ENCODE data around the gene SPINK1.
"Not testable (repeated sequence)": the region's sequence is repeated elsewhere in the genome, so short reads cannot be mapped to it uniquely, and the experiment has no call there.

Gene SPINK1

DNA sequence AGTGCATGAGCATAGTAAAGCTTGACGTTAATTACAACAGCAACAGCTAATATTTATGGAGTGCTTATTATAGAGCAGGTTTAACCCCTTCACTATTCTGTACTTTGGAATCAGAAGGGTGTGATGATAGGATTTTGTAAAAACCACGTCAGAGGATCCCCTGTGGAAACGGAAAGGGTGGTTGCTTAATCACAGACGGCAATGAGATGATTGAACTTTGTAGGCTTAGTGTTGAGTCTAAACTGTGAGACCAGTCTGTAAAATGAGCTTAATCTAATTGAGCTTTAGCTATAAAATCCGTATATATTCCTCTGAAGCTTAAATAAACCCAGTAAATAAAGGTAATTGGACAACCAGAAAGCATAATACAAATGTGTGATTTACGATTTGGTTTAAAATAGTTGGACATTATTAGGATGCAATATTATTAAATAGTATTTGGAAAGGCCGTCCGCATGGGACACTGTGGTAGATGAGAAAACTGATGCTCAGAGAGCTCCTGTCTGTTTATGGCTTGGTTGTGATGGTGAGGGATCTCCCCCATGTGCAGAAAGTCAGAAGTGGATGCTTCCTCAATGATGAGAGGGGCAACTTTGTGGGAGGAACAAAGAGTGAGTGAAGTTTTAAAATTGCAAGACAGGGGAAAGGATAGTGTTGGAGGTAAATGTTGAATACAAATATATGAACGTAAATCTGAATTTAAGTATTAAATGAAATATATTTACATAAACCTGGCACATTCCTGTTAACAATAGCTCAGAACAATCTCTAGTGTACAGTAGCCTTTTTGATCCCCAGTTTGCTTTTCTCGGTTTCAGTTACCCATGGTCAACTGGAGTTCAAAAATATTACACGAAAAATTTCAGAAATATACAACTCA is 23.7 kb upstream of the SPINK1 start:
- DNase-seq (ENCODE audit: low read depth in 2 of 3, low spot score in 2 of 3): no peak

- no peak for DNase-seq (ENCODE audit: low read depth in 2 of 3, low spot score in 2 of 3)
Measured at GRCh38 chr5:147854331-147854730, 22.9 kb upstream of the SPINK1 start.

- DNase-seq (ENCODE audit: low read depth in 2 of 3, low spot score in 2 of 3): no peak
Measured at GRCh38 chr5:147853372-147853987, 22.0 kb upstream of the SPINK1 start.

GRCh38 chr5:147852365-147852764 is 20.9 kb upstream of the SPINK1 start:
- DNase-seq (ENCODE audit: low read depth in 2 of 3, low spot score in 2 of 3): no peak

GRCh38 chr5:147851578-147851977 is 20.1 kb upstream of the SPINK1 start:
- DNase-seq (ENCODE audit: low read depth in 2 of 3, low spot score in 2 of 3): no peak

GRCh38 chr5:147849226-147849625 is 17.8 kb upstream of the SPINK1 start:
- DNase-seq (ENCODE audit: low read depth in 2 of 3, low spot score in 2 of 3): no peak

DNA sequence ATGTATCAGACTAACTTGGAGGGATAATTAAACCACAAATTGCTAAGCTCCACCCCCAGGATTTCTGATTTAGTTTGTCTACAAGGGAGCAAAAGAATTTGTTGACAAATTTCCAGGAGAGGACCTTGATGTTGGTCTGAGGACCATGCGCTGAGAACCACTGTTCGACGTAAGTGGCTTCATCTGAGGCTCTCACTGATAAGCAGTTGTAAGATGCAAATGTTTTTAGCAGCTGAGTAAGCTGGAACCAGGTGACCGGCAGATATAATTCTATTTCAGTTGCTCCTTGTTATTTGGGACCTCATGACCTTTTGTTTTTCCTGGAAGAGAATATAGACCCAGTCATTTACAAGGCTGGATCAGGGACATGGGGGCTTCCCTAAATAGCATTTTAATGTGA is 14.1 kb upstream of the SPINK1 start:
- DNase-seq (ENCODE audit: low read depth in 2 of 3, low spot score in 2 of 3): no peak

DNA sequence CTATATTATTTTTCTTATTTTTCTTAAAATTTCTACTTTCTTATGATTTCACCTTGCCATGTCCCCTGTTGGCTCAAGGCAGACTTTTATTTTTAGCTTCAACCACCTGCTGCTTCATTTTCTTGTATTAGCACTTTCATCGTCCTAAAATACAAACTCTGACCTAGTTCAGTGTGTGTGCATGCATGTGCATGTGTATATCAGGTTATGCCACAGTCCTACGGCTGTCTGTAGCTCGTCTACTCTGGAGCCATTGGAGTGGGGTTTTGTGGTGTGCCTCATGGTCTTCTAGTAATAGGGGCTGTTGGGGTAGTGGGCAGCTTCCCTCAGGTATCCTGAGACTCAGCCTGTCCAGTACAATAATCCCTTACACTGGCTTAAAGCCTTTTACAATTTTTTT is 13.4 kb upstream of the SPINK1 start:
- no peak for DNase-seq (ENCODE audit: low read depth in 2 of 3, low spot score in 2 of 3)

DNA sequence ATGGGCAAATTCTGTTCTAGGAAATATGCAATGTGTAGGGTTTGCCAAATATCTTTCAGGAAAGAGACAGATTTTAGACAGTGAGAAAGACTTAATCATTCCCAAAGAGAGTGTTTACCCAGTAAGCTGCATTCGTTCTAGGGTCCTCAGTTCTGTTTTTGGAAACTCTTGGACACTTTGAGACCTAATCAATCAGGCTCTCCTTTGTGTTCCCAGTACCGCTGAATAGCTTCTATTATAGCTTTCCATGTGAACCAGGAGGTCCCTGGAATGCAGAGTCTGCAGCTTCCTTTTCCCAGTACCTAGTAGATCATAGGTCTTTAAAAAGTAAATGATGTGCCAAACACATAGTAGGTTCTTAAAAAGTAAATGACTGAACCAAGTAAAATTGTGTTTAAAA is 11.4 kb upstream of the SPINK1 start:
- no peak for DNase-seq (ENCODE audit: low read depth in 2 of 3, low spot score in 2 of 3)

- DNase-seq (ENCODE audit: low read depth in 2 of 3, low spot score in 2 of 3): no peak
Measured at GRCh38 chr5:147836439-147836838, 5.0 kb upstream of the SPINK1 start.

DNA sequence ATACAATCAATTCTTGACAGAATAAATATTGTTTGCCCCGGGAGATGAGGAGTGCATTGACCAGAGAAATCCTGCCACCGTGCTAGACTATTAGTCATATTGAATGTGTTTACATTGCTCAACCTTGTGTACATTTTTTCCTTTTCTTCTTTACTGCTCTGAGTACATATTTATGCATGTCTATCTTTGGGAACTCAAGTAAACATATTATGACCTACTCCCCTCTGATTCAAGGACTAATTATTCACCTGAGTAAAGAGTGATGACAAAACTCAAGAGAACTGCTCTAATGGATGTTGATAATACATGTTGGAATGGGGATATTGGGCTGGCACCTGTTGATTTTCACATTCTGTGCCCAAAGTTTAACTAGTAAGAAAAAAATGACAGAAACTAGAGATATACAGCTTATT is 3.9 kb upstream of the SPINK1 start:
- DNase-seq (ENCODE audit: low read depth in 2 of 3, low spot score in 2 of 3): no peak

DNA sequence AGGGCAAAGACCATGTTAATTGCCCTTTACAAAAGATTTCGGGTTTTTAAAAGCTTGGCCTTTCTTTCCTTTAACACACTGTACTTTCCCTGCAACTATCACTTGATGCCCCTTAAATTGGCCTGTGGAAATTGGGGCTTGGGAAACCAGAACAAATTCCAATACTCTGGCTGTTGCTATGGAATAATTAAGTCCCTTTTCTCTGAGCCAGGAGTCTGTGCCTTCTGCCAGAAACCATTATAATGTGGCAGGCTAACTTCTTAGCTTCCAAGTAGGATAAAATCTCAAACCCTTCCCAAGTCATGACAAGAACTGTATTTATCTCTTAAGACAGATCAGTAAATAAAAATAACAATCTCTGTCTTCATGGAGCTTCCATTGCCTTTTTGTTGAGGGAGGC is 1.1 kb upstream of the SPINK1 start:
- DNase-seq (ENCODE audit: low read depth in 2 of 3, low spot score in 2 of 3): no peak

DNA sequence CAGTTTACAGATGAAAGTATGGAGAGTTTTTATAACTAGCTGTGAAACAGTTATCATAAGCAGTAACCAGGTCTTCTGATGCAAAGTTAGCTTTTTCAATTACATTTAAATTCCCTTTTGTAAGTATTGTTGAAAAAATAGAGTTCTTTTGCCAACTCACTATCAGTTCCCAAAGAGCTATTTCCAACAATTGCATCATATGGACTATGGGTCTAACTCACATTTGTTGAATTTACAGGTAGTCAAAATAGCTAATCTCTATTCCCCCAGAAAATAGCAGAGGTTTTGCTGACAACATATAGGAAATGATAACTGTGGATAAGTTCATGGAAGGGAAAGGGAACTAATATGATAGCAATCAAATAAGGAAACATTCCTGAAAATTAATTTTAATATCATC is 1.4 kb downstream of the SPINK1 start:
- no peak for DNase-seq (ENCODE audit: low read depth in 2 of 3, low spot score in 2 of 3)

- DNase-seq (ENCODE audit: low read depth in 2 of 3, low spot score in 2 of 3): not testable (repeated sequence)
Measured at GRCh38 chr5:147827017-147827416, 4.5 kb downstream of the SPINK1 start.

DNA sequence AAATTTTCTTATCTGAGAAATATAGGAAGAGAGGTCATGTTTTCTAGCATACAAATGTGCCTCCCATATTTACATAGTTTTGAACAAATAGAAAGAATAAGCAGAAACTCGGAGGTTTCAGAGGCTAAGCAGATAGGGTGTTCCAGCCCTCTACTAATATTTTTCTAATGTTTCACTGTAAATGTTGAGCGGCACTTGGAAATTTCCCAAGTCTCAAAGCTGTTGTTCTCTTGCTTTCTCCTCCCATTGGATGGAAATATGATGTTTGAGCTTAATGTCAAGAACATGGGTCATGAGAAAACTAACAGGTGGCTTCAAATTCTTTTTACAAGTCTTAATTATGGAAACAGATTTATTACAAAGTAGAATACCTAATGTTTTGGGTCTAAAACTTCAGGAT is 5.1 kb downstream of the SPINK1 start:
- no peak for DNase-seq (ENCODE audit: low read depth in 2 of 3, low spot score in 2 of 3)

DNA sequence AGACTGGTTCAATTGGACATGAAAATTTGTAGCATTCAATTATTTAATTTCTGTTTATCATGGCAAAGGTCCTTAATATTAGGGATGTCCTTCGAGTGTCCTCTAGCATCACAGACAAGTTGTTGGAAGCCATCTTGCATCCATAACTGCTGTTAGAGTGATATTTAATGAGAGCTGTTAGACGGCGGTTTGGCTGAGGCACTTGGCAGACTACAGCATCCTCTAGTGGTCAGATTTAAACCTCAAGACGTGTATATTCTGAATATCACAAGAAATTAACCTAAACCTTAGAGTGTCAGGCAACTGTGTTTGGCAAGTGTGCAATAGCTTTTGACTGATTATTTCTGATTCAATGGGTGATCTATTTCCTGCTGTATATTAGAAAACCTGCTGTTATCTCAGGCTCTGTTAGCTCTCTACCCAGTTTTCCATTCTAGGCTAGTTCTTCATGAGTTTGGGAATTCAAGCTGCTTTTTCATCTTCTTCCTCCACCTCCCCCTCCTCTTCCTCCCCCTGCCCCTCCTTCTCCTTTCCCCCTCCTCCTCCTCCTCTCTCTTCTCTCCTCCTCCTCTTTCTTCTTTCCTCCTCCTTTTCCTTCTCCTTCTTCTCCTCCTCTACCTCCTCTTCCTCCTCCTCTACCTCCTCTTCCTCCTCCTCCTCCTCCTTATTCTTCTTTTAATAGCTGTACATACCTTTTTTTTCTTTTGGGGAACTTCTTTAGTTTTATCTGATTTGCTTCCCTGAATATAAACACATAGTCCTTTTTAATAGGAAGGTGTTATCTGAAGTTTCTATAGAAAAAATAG is 8.6 kb downstream of the SPINK1 start:
- DNase-seq (ENCODE audit: low read depth in 2 of 3, low spot score in 2 of 3): peak in 1 of 3 experiments; percentile 1

DNA sequence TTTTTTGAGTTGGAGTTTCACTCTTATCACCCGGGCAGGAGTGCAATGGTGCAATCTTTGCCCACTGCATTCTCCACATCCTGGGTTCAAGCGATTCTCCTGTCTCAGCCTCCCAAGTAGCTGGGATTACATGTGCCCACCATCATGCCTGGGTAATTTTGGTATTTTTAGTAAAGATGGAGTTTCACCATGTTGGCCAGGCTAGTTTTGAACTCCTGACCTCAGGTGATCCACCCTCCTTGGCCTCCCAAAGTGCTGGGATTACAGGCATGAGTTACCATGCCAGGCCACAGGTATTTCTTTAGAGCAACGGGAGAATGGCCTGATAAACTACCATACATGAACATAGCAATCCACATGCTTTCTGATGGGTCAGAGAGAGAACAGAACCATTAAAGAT is 9.2 kb downstream of the SPINK1 start:
- DNase-seq (ENCODE audit: low read depth in 2 of 3, low spot score in 2 of 3): not testable (repeated sequence)

DNA sequence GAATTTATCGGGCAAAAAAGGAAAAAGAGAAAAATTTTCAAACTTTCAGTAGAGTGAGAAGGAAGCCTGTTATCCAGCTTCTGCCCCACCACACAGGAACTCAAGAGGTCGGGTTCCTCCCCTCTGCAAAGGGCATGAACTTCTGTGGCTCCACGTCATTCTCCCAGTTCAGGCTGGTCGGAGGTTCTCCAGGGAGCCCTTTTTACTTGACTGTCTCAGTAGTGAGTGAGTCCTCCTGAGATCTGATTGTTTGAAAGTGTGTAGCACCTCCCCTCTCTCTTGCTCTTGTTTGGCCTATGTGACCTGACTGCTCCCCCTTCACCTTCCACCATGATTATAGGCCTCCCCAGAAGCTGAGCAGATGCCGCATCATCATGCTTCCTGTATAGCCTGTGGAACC is 9.7 kb downstream of the SPINK1 start:
- no peak for DNase-seq (ENCODE audit: low read depth in 2 of 3, low spot score in 2 of 3)

DNA sequence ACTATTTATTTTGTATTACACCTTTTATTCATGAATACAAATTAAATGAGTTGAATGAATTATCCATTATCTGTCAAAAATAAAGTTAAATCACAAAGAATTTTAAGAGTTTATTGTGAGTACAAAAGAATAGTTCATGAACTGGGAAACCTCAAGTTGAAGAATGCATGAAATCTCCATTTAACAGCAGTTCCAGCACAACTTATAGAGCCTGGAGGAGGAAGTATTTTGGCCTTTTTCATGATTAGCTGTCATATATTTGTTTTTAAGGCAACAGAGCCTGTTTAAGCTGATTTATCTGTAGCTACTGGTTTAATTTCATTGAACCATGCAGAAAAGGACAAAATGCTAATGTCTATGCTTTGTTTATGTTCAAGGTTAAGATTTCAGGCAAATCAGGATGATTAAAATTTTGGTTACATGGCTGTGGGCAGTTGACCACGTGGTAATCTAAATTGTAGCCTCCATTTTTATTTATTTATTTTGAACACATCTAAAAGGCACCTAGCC is 12.2 kb downstream of the SPINK1 start:
- no peak for DNase-seq (ENCODE audit: low read depth in 2 of 3, low spot score in 2 of 3)

DNA sequence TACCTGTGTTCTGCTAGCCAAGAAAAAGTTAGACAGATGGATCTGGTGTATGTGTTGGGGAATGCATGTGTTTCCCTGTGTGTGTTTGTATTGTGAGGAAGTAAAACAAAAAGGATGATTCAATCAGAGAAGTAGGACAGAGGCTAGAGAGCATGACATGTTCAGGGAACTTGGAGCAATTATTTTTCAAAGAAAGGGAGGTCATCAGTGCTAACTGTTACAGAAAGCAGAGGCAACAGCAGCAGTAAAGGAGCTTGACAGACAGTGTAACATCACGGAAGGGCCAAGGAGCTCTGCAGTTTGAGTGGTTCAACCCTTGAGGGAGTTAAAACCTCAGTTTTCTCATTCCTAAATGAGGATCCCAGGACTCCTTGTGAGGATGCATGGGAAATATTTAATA is 13.2 kb downstream of the SPINK1 start:
- DNase-seq (ENCODE audit: low read depth in 2 of 3, low spot score in 2 of 3): no peak

GRCh38 chr5:147813696-147814095 is 17.8 kb downstream of the SPINK1 start:
- DNase-seq (ENCODE audit: low read depth in 2 of 3, low spot score in 2 of 3): no peak

Data from activated CD8-positive, alpha-beta memory T cell treated with anti-CD3 and anti-CD28 coated beads for 48 hours (primary cell).